K562 (cell line): ENCODE measurements around the gene SGSH. TPM values are rescaled to one million over a fixed set of nuclear protein-coding genes. Genes with fewer than 3 reads are reported as not detected.

Experiments used
- ATAC-seq: fragments of 200-7000 bp; cut with Tn5 transposase; 3 replicates; pipeline ENCODE4 v1.9.1; 2020; ENCODE audit warnings: moderate library complexity
- BruUV-seq: library from RNA; stranded (reverse); fragments of 400-500 nt; replicated peaks from 2 replicates; lab custom pipeline; 2021; lab: Mats Ljungman, UMichigan
- CTCF ChIA-PET: fragments of 300-600 bp; formaldehyde crosslinking; extraction: SDS; loops from one replicate; lab custom pipeline; 2021; ENCODE audit warnings: low intra/inter-chr PET ratio; lab: Yijun Ruan, JAX
- POLR2A ChIA-PET: fragments of 300-600, 350-650 bp; sonication (Branson Sonifier 250); formaldehyde crosslinking; extraction: SDS; loops from one replicate; lab custom pipeline; 2021; ENCODE audit warnings: antibody characterized with exemption, inconsistent platforms; lab: Yijun Ruan, JAX
- DNase-seq, 4 experiments: peaks; one replicate each; pipeline versions ENCODE4 v3.0.0 to v3.0.0-alpha.2; 2011 to 2018; ENCODE audit warnings: low spot score in 3 of 4, mixed read lengths in 3 of 4; ENCODE audit errors: extremely low read depth in 1 of 4
- FAIRE-seq: peaks from 2 replicates; lab custom pipeline; 2011; peaks lifted over from hg19 to GRCh38; lab: Jason Lieb, UNC
- H2AFZ ChIP-seq: 2 replicates; pipeline ENCODE4 v1.6.0; 2011; ENCODE audit warnings: low read depth, low read length, control low read depth, inconsistent platforms
- H3K27ac ChIP-seq: fragments of 200-600 bp; 3 replicates; pipeline ENCODE4 v1.8.0; 2011; ENCODE audit warnings: low read depth, mild to moderate bottlenecking, control low read depth, inconsistent platforms, low read length, moderate library complexity, mixed read lengths; ENCODE audit errors: extremely low read depth
- H3K27me3 ChIP-seq, 2 experiments: fragments of 300-600 bp in 1 of 2; 2 replicates in 1 of 2; 3 replicates in 1 of 2; pipeline versions ENCODE4 v1.6.0 to v1.8.0; 2011; ENCODE audit warnings: inconsistent platforms in 2 of 2, low read length in 2 of 2, mild to moderate bottlenecking in 1 of 2, mixed read lengths in 1 of 2, moderate library complexity in 1 of 2; ENCODE audit not compliant: control insufficient read depth in 2 of 2, insufficient read depth in 2 of 2
- H3K36me3 ChIP-seq: fragments of 300-600 bp; 3 replicates; pipeline ENCODE4 v1.8.0; 2011; ENCODE audit warnings: mild to moderate bottlenecking, low read length, inconsistent platforms; ENCODE audit not compliant: control insufficient read depth, insufficient read depth
- H3K4me1 ChIP-seq, 2 experiments: fragments of 200-600 bp in 1 of 2; replicated peaks in 1 of 2; 2 replicates in 1 of 2; 3 replicates in 1 of 2; pipeline versions ENCODE4 v1.5.1 to v1.8.0; 2011; ENCODE audit warnings: inconsistent platforms in 2 of 2, low read length in 2 of 2, mild to moderate bottlenecking in 1 of 2, mixed read lengths in 1 of 2, moderate library complexity in 1 of 2; ENCODE audit not compliant: control insufficient read depth in 2 of 2, insufficient read depth in 2 of 2
- H3K4me2 ChIP-seq: 2 replicates; pipeline ENCODE4 v1.6.1; 2011; ENCODE audit warnings: low read length, control low read depth, inconsistent platforms, mixed read lengths; ENCODE audit not compliant: insufficient read depth
- H3K4me3 ChIP-seq: fragments of 200-600 bp; sonication (generic), shearing (Covaris generic); 2 replicates; pipeline ENCODE4 v1.5.1; 2016; ENCODE audit warnings: control low read depth, inconsistent platforms
- H3K79me2 ChIP-seq: fragments of 200-600 bp; 3 replicates; pipeline ENCODE4 v1.8.0; 2011; ENCODE audit warnings: low read length, inconsistent platforms; ENCODE audit not compliant: control insufficient read depth, insufficient read depth
- H3K9ac ChIP-seq, 2 experiments: 2 replicates each; pipeline versions ENCODE4 v1.6.0 to v1.6.1; 2011; ENCODE audit warnings: low read depth in 2 of 2, low read length in 2 of 2, control low read depth in 1 of 2, inconsistent platforms in 1 of 2, mild to moderate bottlenecking in 1 of 2, mixed read lengths in 1 of 2; ENCODE audit not compliant: insufficient read depth in 1 of 2
- H3K9me1 ChIP-seq: one replicate; pipeline ENCODE4 v1.6.0; 2011; ENCODE audit warnings: inconsistent platforms, mild to moderate bottlenecking, low read length, moderate library complexity; ENCODE audit not compliant: control insufficient read depth, insufficient read depth
- H3K9me3 ChIP-seq: replicated peaks from 2 replicates; pipeline ENCODE4 v1.5.1; 2011; ENCODE audit warnings: low read depth, low read length, inconsistent platforms; ENCODE audit not compliant: control insufficient read depth, insufficient read depth
- H4K20me1 ChIP-seq: replicated peaks from 2 replicates; pipeline ENCODE4 v1.6.1; 2011; ENCODE audit warnings: low read length, inconsistent platforms, mixed read lengths; ENCODE audit not compliant: control insufficient read depth, insufficient read depth
- ASH1L ChIP-seq: fragments of 450-650 bp; IDR thresholded peaks from 2 replicates; pipeline ENCODE4 v1.6.1; 2018; ENCODE audit warnings: borderline replicate concordance, mild to moderate bottlenecking, low read depth; ENCODE audit not compliant: partially characterized antibody
- ATF7 ChIP-seq: fragments of 450-650 bp; IDR thresholded peaks from 2 replicates; pipeline ENCODE4 v1.7.1; 2014; ENCODE audit warnings: mild to moderate bottlenecking, moderate library complexity
- DEAF1 ChIP-seq: fragments of 450-650 bp; formaldehyde crosslinking; IDR thresholded peaks from 2 replicates; pipeline ENCODE4 v1.4.0; 2020; ENCODE audit warnings: mild to moderate bottlenecking, moderate library complexity
- ELF2 ChIP-seq: fragments of 250-450 bp; sonication (Bioruptor Pico); IDR thresholded peaks from 2 replicates; pipeline ENCODE4 v1.5.0; 2021; ENCODE audit warnings: mild to moderate bottlenecking
- FOXA3 ChIP-seq, 2 experiments: fragments of 450-650 bp in 1 of 2; sonication (generic) in 1 of 2; formaldehyde crosslinking; IDR thresholded peaks in 1 of 2; conservative IDR thresholded peaks in 1 of 2; 2 replicates each; pipeline versions ENCODE4 v1.4.0 to v1.8.0; 2020 to 2022; ENCODE audit warnings: mild to moderate bottlenecking in 2 of 2, missing genetic modification reagents in 1 of 2
- LARP7 ChIP-seq: fragments of 450-650 bp; IDR thresholded peaks from 2 replicates; pipeline ENCODE4 v1.6.1; 2016
- MCM5 ChIP-seq: fragments of 450-650 bp; IDR thresholded peaks from 2 replicates; pipeline ENCODE4 v1.6.1; 2016; ENCODE audit warnings: low read depth
- SIRT6 ChIP-seq: IDR thresholded peaks from one replicate; pipeline ENCODE4 v1.6.1; 2012; ENCODE audit warnings: low read depth, mild to moderate bottlenecking, control low read depth, inconsistent platforms, low read length, moderate library complexity
- WHSC1 ChIP-seq: IDR thresholded peaks from one replicate; pipeline ENCODE4 v1.6.1; 2012; ENCODE audit warnings: low read length, control low read depth, inconsistent platforms
- YBX1 ChIP-seq: fragments of 450-650 bp; IDR thresholded peaks from 2 replicates; pipeline ENCODE4 v1.7.1; 2016; ENCODE audit warnings: mild to moderate bottlenecking
- ZNF398 ChIP-seq: fragments of 250-450 bp; sonication (Bioruptor Pico); IDR thresholded peaks from 2 replicates; pipeline ENCODE4 v1.8.0; 2021; ENCODE audit warnings: moderate library complexity, mild to moderate bottlenecking, inconsistent platforms
- WGBS: fragments of 100-300 bp; shearing (Covaris generic); methylation state at CpG from one replicate; pipeline ENCODE4 v1.1.6; 2016; ENCODE audit warnings: low coverage, mixed read lengths; ENCODE audit not compliant: insufficient coverage; ENCODE audit errors: missing lambda C conversion rate; 5-methylcytosine and 5-hydroxymethylcytosine counted together
- in situ Hi-C: fragments of 300-500 bp; cut with MboI; formaldehyde crosslinking; loops from 4 replicates; pipeline ENCODE4 v1.15.0; 2018; ENCODE audit warnings: inconsistent platforms, mixed read lengths
- intact Hi-C: fragments of 100-400 bp; cut with micrococcal nuclease; formaldehyde crosslinking; loops from 2 replicates; pipeline ENCODE4 v1.14.2; 2022
- polyA plus RNA-seq, 8 experiments: library from polyadenylated mRNA; depleted of rRNA in 4 of 8; stranded (reverse) in 5 of 8; unstranded in 3 of 8; fragments of >200 nt; fragmentation: Nextera tagmentation in 2 of 8; fragmentation: Illumina TruSeq in 1 of 8; extraction: Ambion mirVana in 2 of 8; extraction: Trizol in 1 of 8; gene quantifications; 2 replicates each; pipeline versions ENCODE4 v1.2.1 to v1.2.3, GENCODE V29; 2011 to 2014; ENCODE audit warnings: inconsistent platforms in 1 of 8, missing spikeins in 1 of 8
- total RNA-seq, 7 experiments: library from RNA; depleted of rRNA in 6 of 7; stranded (reverse); fragments of >200 nt in 6 of 7; fragmentation: Illumina TruSeq in 2 of 7; extraction: Trizol in 2 of 7; gene quantifications; 2 replicates each; pipeline versions ENCODE4 v1.2.1 to v1.2.3, GENCODE V29; 2011 to 2021; ENCODE audit warnings: low replicate concordance in 1 of 7
- TF ChIP-seq, protein P1 (sequence below): fragments of 250-450 bp; sonication (Bioruptor Pico); IDR thresholded peaks from 2 replicates; pipeline ENCODE4 v1.4.0; 2020; ENCODE audit warnings: mild to moderate bottlenecking
- TF ChIP-seq, protein P2 (sequence below), 3 experiments: IDR thresholded peaks in 2 of 3; conservative IDR thresholded peaks in 1 of 3; 2 replicates each; pipeline ENCODE4 v1.5.1; 2011 to 2012; ENCODE audit warnings: low read length in 3 of 3, mild to moderate bottlenecking in 3 of 3, control low read depth in 2 of 3, improper control_type of control experiment in 1 of 3, inconsistent platforms in 1 of 3, low read depth in 1 of 3, mixed read lengths in 1 of 3, moderate library complexity in 1 of 3; ENCODE audit not compliant: insufficient read depth in 2 of 3

The SGSH gene
- total and polyA plus RNA-seq, 9 of the 15 experiments (the other 6 are each of a cell fraction or from before 2014, with no cell fraction given): 0.25 to 15.7 (median 4.9) TPM

DNA sequence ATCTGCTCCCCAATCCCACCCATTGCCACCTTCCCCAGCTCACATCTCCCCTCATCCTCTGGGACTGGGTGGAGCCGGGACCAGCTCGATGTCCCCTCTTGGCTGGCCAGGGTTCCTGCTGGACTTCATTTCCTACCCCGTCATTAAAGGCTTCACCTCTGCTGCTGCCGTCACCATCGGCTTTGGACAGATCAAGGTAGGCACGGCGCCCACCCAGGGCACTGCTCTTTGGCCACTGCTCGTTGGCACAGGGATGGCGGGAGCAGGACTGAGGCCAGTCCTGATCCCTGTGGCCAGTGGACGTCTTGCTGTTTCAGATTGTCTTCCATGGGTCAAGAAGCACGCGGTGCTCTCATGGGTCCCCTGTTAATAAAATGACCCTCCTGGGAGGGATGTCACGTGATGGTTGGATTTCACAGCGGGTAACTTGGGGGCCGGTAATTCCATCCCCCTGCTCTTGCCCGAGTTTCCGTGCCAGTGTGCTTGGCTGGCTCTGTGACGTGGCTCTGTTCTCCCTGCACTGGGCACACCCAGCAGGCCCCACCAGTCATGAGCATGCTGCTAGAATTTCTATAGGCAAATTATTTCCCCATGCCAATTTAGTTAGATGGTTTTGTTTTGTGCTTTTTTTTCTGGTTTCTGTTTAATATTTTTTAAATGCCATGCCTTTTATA is 3.1 kb upstream of the SGSH start:
- DNase-seq (no peak), ATAC-seq (no peak), FAIRE-seq (no peak)
- H3K9me1 ChIP-seq: no peaks in the 10 kb centered on the region
- no peak overlapping the region for H3K4me3 ChIP-seq
- WGBS: 70% methylated on average over 18 of the region's 18 CpGs
- H3K27me3 ChIP-seq: no peaks in the 10 kb centered on the region
- CTCF ChIA-PET: no interaction called here
- intact Hi-C loops (no loop called here), in situ Hi-C loops (no loop called here)
- H3K9ac ChIP-seq: peak overlapping the region in 1 of 2 experiments; percentile 67; a peak in 2 of 4 replicates
- H4K20me1 ChIP-seq: no peaks in the 10 kb centered on the region
- H3K36me3 ChIP-seq: no peaks in the 10 kb centered on the region
- H3K4me1 ChIP-seq: peaks cover 9 to 49% of the 10 kb centered on the region in 2 experiments; a peak in 4 of 5 replicates
- no peak overlapping the region for H2AFZ ChIP-seq
- BruUV-seq: no TSS peak
- TF ChIP-seq ELF2 (CRISPR knock-in tag) (no peak), SIRT6 (no peak), WHSC1 (no peak), DEAF1 (CRISPR knock-in tag) (no peak), YBX1 (no peak), ATF7 (no peak), MCM5 (no peak), ASH1L (no peak), ZNF398 (no peak), FOXA3 (CRISPR knock-in tag; conservative IDR thresholded peaks at IDR 0.05 in 1 of 2, IDR thresholded peaks at IDR 0.05 in 1 of 2) (no peak), LARP7 (no peak)
- TF ChIP-seq, protein P1, sequence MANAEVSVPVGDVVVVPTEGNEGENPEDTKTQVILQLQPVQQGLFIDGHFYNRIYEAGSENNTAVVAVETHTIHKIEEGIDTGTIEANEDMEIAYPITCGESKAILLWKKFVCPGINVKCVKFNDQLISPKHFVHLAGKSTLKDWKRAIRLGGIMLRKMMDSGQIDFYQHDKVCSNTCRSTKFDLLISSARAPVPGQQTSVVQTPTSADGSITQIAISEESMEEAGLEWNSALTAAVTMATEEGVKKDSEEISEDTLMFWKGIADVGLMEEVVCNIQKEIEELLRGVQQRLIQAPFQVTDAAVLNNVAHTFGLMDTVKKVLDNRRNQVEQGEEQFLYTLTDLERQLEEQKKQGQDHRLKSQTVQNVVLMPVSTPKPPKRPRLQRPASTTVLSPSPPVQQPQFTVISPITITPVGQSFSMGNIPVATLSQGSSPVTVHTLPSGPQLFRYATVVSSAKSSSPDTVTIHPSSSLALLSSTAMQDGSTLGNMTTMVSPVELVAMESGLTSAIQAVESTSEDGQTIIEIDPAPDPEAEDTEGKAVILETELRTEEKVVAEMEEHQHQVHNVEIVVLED (CRISPR knock-in tag): no peak
- TF ChIP-seq, protein P2, sequence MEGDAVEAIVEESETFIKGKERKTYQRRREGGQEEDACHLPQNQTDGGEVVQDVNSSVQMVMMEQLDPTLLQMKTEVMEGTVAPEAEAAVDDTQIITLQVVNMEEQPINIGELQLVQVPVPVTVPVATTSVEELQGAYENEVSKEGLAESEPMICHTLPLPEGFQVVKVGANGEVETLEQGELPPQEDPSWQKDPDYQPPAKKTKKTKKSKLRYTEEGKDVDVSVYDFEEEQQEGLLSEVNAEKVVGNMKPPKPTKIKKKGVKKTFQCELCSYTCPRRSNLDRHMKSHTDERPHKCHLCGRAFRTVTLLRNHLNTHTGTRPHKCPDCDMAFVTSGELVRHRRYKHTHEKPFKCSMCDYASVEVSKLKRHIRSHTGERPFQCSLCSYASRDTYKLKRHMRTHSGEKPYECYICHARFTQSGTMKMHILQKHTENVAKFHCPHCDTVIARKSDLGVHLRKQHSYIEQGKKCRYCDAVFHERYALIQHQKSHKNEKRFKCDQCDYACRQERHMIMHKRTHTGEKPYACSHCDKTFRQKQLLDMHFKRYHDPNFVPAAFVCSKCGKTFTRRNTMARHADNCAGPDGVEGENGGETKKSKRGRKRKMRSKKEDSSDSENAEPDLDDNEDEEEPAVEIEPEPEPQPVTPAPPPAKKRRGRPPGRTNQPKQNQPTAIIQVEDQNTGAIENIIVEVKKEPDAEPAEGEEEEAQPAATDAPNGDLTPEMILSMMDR (IDR thresholded peaks at IDR 0.05 in 2 of 3, conservative IDR thresholded peaks at IDR 0.05 in 1 of 3; ENCODE audit: insufficient read depth in 2 of 3, low read depth in 1 of 3, low read length in 3 of 3): no peak
- no peak overlapping the region for H3K27ac ChIP-seq
- no peak overlapping the region for H3K4me2 ChIP-seq
- peaks cover 3% of the 10 kb centered on the region; the same call in 1 of the 3 replicates for H3K79me2 ChIP-seq
- no peaks in the 10 kb centered on the region for H3K9me3 ChIP-seq
- POLR2A ChIA-PET: no interaction called here
